ENCODE measurements around the gene DPP8.
A peak's percentile ranks its signal among the peaks of the same experiment; 100 is the strongest.
"Not testable (repeated sequence)": the region's sequence is repeated elsewhere in the genome, so short reads cannot be mapped to it uniquely, and the experiment has no call there.

DPP8 gene

DNA sequence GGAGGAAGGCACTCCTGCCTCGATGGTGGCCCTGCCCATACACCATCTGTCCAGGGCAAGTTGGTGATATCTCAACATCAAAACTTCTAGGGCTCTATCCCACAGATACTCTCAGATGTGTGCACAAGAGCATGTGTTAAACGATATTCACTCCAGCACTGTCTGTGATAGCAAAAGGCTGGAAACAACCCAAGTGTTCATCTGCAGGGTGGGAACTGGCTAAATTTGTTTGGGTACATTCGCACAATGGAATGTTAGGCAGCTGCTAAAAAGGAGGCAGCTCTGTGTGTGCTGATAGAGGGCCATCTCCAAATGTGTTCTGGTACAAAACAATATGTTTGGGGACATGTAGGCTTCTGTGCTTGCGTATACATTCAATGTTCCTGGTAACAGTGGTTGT, 114.5 kb downstream of the DPP8 start:
- DNase-seq (ENCODE audit: low spot score), result no peak

DNA sequence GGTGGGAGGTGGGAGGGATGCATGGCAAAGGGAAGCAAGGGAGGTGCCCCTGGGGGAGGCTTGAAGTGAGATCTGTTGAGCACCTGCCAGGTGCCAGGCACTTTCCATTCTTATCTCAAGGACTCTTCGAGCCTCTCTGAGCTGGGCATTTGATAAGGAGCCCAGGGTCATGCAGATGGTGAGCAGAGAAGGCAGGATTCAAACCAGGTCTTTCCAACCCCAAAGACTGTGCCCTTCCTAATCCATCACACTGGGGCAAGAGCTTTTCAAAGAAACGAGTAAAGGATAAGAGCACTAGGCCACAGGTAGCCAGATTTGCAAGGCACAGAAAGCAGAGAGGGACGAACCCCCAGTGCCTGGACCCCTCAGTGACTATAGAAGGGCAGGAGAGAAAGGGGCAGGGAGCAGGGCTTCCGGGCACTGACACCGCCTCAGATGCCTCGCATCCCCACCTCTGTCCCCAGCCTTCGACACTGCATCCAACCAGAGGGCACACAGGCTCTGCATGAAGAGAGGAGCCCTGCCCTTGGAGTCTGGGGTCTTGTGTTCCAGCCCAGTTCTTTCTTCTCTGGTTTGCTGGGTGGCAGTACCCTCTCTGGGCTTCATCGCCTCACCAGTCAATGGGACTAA, 115.8 kb downstream of the DPP8 start:
- no peak for DNase-seq (ENCODE audit: low spot score)

DNA sequence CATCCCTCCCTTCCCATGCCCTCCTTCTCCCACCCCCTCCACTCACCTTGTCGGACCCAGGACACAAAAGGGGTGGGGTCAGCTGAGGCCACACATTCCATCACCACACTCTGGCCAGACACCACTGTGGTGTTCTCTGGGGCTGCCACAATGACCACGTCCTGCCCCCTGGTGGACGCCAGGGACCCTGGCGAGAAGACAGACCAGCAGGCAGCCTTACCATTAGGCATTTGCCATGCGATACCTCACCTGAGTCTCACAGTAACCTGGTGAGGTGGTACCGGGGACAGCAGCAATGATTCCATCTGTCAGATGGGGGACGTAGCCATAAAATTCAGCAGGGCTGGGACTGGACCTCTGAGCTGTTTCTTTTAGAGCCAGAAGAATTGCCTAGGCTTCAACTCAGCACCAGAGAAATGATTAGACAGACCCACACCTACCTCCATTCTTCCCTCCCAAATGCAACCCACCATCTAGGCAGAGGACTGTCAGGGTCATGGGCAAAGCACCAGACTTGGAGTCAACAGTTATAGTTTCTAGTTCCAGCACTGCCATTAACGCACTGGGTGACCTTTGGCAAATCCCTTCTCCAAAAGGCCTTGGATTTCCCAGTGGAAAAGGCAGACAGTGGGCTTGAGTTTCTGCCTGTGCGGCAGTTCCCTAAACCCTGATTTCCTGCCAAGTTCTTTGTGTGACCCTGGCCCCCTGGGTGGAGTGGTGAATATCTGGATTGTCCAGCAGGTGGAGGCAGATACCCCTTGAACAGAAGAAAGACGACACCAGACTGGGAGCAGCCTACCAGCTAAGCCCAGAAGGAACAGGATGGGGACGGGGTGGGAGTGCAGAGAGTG, 116.5 kb downstream of the DPP8 start:
- peak; percentile 81 for DNase-seq (ENCODE audit: low spot score)

DNA sequence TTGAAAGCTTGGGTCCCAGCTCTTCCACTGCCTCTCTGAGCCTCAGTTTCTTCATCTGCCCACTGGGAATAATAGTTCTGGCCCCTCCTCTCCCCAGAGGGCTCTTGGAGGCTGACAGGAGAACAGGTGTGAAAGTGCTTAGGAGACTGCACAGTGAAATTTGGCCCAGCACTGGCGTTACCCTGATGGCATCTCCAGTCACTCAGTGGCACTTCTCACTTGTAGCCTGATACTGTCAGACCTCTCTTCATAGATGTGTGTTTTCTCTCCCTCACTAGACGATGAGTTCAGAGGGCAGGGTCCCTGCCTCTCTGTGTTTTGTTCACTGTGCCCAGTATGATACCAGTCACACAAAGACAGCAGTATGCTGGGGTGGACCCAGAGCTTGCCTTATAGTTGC, 117.5 kb downstream of the DPP8 start:
- no peak for DNase-seq (ENCODE audit: low spot score)

DNA sequence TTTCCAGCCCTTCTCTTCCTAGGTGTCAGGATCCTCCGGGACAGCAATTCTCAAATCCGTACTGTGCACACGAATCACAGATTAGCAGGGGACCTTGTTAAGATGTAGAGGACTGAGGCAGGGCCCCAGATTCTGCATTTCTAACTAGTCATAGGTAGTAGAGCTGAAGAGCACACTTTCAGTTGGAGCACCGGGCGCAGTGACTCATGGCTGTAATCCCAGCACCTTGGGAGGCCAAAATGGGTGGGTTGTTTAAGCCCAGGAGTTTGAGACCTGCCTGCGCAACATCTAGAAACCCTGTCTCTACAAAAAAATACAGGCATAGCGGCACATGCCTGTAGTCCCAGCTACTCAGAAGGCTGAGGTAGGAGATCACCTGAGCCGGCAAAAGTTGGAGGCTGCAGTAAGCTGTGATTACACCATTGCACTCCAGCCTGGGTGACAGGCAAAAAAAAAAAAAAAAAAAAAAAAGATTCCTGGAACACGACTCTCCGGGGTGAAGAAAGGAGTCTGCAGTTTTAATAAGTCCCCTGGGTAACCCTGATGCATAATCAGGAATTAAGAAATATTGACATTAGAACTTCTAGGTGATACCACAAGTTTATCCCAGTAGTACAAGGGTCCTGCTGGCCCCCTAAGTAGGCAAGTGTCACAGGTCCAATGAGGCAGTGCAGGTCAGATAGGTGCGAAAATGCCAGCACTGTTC, 118.3 kb downstream of the DPP8 start:
- no peak for DNase-seq (ENCODE audit: low spot score)

DNA sequence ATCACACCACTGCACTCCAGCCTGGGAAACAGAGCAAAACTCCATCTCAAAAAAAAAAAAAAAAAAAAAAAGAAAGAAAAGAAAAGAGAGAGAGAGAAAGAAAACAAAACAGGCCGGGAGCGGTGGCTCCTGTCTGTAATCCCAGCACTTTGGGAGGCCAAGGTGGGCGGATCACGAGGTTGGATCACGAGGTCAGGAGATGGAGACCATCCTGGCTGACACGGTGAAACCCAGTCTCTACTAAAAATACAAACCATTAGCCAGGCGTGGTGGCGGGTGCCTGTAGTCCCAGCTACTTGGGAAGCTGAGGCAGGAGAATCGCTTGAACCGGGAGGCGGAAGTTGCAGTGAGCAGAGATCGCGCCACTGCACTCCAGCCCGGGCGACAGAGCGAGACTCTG, 119.0 kb downstream of the DPP8 start:
- not testable (repeated sequence) for DNase-seq (ENCODE audit: low spot score)

DNA sequence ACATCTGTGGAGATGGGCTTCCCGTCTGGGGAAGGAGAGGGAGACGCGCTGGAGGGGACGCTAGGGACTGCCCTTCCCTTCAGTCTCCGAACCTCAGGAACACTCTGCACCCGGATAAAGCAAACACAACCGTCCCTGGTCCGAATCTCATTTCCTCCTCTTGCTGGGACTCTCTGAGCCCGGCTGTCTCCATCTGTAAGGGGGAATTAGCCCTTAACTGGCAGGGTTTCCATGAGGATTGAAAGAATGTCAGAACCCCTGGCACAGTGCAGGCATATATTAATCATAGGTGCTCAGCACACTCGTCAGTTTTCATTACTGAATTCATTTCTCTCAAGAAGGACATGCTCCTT, 120.5 kb downstream of the DPP8 start:
- DNase-seq (ENCODE audit: low spot score), result no peak

DNA sequence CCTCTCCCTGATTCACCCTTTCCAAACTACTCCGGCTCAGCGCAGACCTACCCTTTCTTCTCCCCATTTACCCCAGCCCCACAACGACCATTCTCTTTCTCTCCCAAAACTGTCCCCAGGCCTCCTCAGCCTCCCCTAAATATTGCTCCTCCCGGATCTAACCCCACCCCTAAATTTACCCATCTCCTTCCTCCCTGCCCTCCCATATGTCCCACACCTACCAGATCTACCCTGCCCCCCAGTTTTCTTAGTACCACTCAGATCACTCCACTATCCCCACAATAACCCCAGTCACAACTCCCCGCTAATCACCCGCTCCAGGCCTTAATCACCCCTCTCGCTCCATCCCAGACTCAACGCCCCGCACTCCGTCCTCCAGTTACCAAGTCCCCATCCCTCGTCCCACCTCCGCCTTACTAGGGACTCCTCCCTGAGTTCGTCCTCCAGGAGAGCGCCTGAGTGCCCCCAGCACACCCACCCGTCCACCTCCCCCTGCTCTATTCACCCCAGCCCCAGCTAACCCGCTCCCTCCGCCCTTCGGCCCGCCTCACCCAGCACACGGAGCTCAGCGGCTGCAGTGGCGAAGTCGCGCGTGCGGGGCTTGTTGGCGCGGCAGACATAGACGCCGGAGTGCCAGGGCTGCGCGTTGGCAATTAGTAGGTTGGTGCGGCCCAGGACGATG, 121.1 kb downstream of the DPP8 start:
- DNase-seq (ENCODE audit: low spot score), result no peak

DNA sequence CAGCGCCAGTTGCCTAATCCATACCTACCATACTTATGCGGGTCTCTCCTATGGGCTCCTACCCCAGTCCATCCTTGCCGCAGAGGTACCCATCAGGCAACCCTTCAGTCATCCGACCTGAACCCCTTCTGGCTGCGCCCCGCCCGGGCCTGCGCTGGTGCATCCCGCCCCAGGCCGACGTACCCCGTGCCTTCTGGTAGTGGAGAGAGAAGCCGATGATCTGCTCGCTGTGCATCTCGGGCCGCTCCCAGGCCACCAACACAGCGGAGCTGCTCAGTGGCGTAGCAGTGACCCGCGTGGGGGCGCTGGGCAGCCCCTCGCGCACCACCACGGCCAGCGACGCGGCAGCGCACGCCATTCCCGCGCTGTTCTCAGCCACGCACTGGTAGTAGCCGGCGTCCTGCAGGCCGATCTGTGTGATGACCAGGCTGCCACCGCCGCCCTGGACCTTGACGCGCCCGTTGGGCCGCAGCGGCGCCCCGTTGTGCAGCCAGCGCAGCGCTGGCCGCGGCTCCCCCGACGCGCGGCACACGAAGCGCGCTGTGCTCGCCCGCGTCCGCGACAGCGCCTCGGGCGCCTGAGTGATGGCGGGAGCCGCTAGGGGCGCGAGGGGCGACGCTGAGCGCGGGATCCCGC, 121.8 kb downstream of the DPP8 start:
- no peak for DNase-seq (ENCODE audit: low spot score)

DNA sequence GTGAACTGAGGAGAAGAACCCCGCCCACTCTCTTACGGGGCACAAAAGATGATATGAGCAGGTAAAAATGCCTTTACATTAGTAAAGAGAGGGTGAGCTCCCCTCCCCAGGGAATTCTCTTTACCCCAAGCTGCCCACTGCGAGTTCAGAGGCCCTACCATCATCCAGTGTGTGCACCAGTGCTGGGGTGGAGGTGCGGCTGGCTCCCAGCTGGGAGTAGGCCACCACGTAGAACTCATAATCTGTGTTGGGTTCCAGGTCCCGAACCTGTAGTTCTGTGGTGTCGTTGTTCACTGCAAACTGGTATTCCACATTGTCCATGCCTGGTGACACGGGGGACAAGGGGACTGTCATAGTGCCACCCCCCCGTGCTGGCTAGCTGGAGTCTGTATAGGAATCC, 122.6 kb downstream of the DPP8 start:
- no peak for DNase-seq (ENCODE audit: low spot score)

DNA sequence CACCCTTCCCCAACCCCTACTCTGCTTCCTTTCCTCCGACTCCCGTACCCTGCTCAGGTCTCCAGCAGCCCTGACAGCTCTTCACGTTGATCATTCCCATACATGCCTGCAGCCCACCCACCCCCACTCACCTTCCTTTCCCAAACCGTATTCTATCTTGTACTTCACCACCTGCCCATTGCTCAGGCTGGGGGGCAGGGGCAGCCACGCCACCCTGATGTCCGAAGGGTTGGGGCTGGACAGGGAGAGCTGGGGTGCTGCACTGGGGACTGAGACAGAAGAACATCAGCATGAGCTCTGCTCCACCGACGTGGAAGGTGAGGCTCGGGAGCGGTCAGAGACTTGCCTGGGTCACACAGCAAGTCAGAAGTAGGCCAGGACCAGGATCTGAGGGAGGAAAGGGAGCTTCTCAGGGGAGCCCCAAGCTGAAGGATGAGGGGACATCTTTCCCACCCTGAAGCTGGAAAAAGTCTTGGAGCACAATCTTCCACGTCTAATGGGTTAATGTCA, 123.2 kb downstream of the DPP8 start:
- no peak for DNase-seq (ENCODE audit: low spot score)

DNA sequence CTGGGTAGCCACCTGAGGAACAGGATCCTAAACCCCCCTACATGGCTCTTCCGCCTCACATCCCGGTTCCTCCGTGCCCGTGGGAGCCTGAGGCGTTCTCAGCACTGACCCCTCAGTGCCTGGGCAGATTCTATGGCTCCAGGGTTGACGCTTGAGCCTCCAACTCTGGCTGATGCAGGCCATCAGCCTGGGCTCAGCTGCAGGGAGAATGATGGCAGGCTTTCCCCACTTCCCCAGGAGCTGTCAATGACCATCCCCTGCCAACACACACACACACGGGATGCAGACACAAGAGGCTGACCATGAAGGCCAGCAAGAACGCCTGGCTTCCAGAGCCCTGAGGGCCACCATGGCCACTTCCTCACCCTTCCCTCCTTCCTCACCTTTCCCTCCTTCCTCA, 123.9 kb downstream of the DPP8 start:
- DNase-seq (ENCODE audit: low spot score), result no peak

DNA sequence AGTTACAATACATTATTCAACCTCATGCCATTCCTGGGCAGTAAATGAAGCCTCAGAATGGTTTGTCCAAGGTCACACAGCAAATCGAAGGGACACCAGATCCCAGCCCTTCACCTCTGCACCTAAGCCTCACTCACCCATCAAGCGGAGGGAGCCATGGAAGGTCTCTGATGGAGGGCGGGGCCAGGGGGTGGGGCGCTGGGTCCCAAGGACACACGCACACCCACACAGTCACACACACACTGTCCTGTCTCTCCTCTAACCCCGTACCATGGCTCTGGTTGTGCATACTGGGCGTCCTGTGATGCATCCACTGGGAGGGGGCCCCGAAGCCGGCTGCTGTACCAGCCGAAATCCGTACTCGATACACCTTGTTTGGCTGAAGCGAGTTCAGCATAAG, 124.4 kb downstream of the DPP8 start:
- no peak for DNase-seq (ENCODE audit: low spot score)
